ENCODE measurements around the gene RHEB. TPM values are rescaled to one million over a fixed set of nuclear protein-coding genes. Genes with fewer than 3 reads are reported as not detected.

Gene RHEB
- total and polyA plus RNA-seq, 2 experiments from 2014 or later: 101 to 239 TPM

DNA sequence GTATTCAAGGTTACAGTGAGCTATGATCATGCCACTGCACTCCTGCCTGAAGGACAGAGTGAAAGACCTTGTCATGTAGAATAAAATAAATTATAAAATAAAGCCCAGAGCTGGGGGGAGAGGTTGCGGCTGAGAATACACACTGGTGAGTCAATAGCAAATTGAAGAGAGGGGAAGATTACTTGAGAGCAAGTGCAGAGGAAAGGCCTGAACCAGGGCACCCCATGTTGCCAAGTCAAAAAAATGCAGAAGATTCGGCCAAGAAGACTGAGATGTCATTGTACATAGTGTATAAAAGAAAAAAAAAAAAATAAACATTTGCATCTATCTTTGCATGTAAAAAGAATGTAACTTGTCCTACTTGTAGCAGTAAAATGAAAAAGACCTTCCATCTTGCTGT, 32.5 kb downstream of the RHEB start:
- Histone ChIP-seq H3K4me3 (no peak overlapping the region), H3K27me3 (ENCODE audit: insufficient read depth) (no peaks in the 10 kb centered on the region), H3K27ac (ENCODE audit: low read depth) (no peak overlapping the region), H4K20me1 (replicated peaks; ENCODE audit: insufficient read depth) (peaks cover 21% of the 10 kb centered on the region), H3K4me2 (no peak overlapping the region), H3K79me2 (replicated peaks; ENCODE audit: insufficient read depth) (peaks cover 95% of the 10 kb centered on the region), H3F3A (replicated peaks; ENCODE audit: low read depth) (0 out of 2 replicates have a peak, but pooled peaks cover 5% of the 10 kb centered on the region), H3K9me2 (ENCODE audit: insufficient read depth) (no peaks in the 10 kb centered on the region), H2AFZ (no peak overlapping the region), H3K4me1 (ENCODE audit: insufficient read depth) (peaks cover 26% of the 10 kb centered on the region), H3K36me3 (ENCODE audit: insufficient read depth) (peaks cover 9% of the 10 kb centered on the region)
- H3K36me3 Mint-ChIP-seq (ENCODE audit: low read depth): peaks cover 78% of the 10 kb centered on the region
- no peak overlapping the region for H3K4me3 Mint-ChIP-seq
- H3K27ac Mint-ChIP-seq: peak overlapping the region; percentile 52; the same call in 1 of the 2 replicates
- H3K27me3 Mint-ChIP-seq (ENCODE audit: insufficient read depth, low read depth, poor library complexity): no peaks in the 10 kb centered on the region
- DNase-seq (ENCODE audit: low spot score) (no peak), ATAC-seq (no peak)
- TF ChIP-seq NANOG (IDR thresholded peaks at IDR 0.05; ENCODE audit: borderline replicate concordance) (no peak), ZNF114 (CRISPR knock-in tag; IDR thresholded peaks at IDR 0.05) (no peak)
- no peaks in the 10 kb centered on the region for H3K9me3 Mint-ChIP-seq
- peaks cover 40% of the 10 kb centered on the region for H3K4me1 Mint-ChIP-seq

DNA sequence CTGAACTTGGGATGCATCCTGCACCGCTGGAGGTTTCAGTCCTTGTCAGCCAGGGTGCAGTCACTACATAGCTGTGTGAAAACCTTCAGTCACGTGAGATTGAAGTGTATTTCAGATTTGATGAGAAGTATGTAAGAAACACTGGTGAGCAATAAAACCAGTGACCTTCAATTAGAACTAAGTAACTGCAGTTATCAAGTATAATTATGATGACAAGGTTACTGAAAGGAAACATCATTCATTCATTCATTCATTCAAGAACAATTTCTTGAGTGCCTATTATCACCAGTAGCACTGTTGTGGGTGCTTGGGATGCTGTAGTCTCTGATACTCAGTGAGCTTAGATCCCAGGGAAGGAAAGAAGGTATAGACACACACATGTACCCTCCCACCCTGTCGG, 33.6 kb downstream of the RHEB start:
- Histone ChIP-seq H3K4me1 (ENCODE audit: insufficient read depth) (peaks cover 14% of the 10 kb centered on the region), H3K9me2 (ENCODE audit: insufficient read depth) (no peaks in the 10 kb centered on the region), H3K4me2 (no peak overlapping the region), H3K27me3 (ENCODE audit: insufficient read depth) (no peaks in the 10 kb centered on the region), H3K4me3 (no peak overlapping the region), H4K20me1 (replicated peaks; ENCODE audit: insufficient read depth) (peaks cover 24% of the 10 kb centered on the region), H3K27ac (ENCODE audit: low read depth) (no peak overlapping the region; the same call in 1 of the 2 replicates), H3F3A (replicated peaks; ENCODE audit: low read depth) (0 out of 2 replicates have a peak, but pooled peaks cover 5% of the 10 kb centered on the region), H3K36me3 (ENCODE audit: insufficient read depth) (peaks cover 9% of the 10 kb centered on the region), H2AFZ (no peak overlapping the region), H3K79me2 (replicated peaks; ENCODE audit: insufficient read depth) (peaks cover 95% of the 10 kb centered on the region)
- no peak for DNase-seq (ENCODE audit: low spot score)
- no peak for ATAC-seq
- no peaks in the 10 kb centered on the region for H3K27me3 Mint-ChIP-seq (ENCODE audit: insufficient read depth, low read depth, poor library complexity)
- H3K9me3 Mint-ChIP-seq: no peaks in the 10 kb centered on the region
- H3K27ac Mint-ChIP-seq: peak overlapping the region; percentile 11; the same call in 1 of the 2 replicates
- TF ChIP-seq ZNF331 (CRISPR knock-in tag; IDR thresholded peaks at IDR 0.05; ENCODE audit: low read depth) (no peak), CREB1 (CRISPR knock-in tag; IDR thresholded peaks at IDR 0.05; ENCODE audit: low read depth) (no peak), STAT1 (IDR thresholded peaks at IDR 0.05; ENCODE audit: unreplicated experiment) (no peak), ZNF114 (CRISPR knock-in tag; IDR thresholded peaks at IDR 0.05) (no peak), POLR2AphosphoS5 (IDR thresholded peaks at IDR 0.05; ENCODE audit: low read depth) (no peak)
- TF ChIP-seq, protein P1, sequence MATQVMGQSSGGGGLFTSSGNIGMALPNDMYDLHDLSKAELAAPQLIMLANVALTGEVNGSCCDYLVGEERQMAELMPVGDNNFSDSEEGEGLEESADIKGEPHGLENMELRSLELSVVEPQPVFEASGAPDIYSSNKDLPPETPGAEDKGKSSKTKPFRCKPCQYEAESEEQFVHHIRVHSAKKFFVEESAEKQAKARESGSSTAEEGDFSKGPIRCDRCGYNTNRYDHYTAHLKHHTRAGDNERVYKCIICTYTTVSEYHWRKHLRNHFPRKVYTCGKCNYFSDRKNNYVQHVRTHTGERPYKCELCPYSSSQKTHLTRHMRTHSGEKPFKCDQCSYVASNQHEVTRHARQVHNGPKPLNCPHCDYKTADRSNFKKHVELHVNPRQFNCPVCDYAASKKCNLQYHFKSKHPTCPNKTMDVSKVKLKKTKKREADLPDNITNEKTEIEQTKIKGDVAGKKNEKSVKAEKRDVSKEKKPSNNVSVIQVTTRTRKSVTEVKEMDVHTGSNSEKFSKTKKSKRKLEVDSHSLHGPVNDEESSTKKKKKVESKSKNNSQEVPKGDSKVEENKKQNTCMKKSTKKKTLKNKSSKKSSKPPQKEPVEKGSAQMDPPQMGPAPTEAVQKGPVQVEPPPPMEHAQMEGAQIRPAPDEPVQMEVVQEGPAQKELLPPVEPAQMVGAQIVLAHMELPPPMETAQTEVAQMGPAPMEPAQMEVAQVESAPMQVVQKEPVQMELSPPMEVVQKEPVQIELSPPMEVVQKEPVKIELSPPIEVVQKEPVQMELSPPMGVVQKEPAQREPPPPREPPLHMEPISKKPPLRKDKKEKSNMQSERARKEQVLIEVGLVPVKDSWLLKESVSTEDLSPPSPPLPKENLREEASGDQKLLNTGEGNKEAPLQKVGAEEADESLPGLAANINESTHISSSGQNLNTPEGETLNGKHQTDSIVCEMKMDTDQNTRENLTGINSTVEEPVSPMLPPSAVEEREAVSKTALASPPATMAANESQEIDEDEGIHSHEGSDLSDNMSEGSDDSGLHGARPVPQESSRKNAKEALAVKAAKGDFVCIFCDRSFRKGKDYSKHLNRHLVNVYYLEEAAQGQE (IDR thresholded peaks at IDR 0.05; ENCODE audit: unreplicated experiment): no peak
- no peak overlapping the region for H3K4me3 Mint-ChIP-seq
- peaks cover 86% of the 10 kb centered on the region for H3K36me3 Mint-ChIP-seq (ENCODE audit: low read depth)
- peaks cover 40% of the 10 kb centered on the region for H3K4me1 Mint-ChIP-seq

Data from GM23338 (cell line).